DND-41 (cell line): ENCODE results near the gene SMARCB1.

Experiments used
- CTCF ChIP-seq: IDR thresholded peaks from 2 replicates; pipeline ENCODE4 v1.5.1; 2012; ENCODE audit warnings: borderline replicate concordance, low read length, moderate library complexity, mild to moderate bottlenecking; ENCODE audit not compliant: poor library complexity, severe bottlenecking; ENCODE audit errors: extremely low read depth
- EZH2 ChIP-seq: IDR thresholded peaks from 3 replicates; pipeline ENCODE4 v1.6.1; 2012; ENCODE audit warnings: borderline replicate concordance, low read depth, mild to moderate bottlenecking, moderate library complexity, low read length, inconsistent platforms; ENCODE audit not compliant: severe bottlenecking

- TF ChIP-seq CTCF (no peak), EZH2 (no peak)
These were observed 42.8 kb upstream of the SMARCB1 start for GRCh38 chr22:23744001-23744400.
